ENCODE measurements around the gene ARMC7. TPM values are rescaled to one million over a fixed set of nuclear protein-coding genes. Genes with fewer than 3 reads are reported as not detected.

Gene ARMC7
- polyA plus RNA-seq, 1 donor from 2014 or later = 3.7 TPM

DNA sequence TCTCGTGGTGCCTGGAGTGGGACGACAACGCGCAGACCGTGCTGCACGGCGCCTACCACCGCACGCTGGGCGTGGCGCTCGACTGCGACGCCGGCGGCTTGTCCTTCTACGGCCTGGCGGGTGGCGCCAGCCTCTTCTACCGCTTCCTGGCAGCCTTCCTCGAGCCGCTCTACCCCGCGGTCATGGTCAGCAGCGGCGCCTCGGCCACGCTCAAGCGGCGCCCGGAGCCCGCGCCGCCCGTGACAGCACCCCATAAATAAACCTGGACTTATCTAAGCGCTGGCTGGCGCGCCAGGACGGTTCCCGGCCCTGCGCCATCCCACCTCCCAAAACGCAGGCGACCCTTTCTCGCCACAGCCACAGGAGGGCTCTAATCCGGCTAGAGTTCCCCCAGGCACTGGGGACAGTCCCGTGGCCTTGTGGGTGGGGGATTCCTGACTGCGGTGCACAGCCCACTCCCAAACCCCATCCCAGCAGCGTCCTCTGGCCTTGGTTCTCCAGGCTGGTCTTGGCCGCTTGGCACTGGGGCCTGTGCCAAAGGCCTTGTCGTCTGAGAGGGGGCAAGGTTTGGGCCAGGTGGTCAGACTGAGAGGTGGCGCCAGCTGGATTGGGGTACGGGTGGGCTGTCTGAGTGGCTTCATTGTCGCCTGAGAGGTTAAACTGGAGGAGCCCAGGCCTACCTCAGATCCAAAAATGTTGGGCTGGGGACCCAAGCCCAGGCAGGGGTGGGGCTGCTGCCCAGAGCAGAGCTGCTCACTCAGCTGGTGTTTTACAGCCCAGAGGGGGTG is 32.1 kb upstream of the ARMC7 start:
- Histone ChIP-seq H3K27me3 (ENCODE audit: insufficient read depth, low read depth, low read length) (no peaks in the 10 kb centered on the region), H3K9ac (ENCODE audit: low read length) (no peak overlapping the region), H3K79me2 (replicated peaks; ENCODE audit: insufficient read depth, low read length) (no peaks in the 10 kb centered on the region), H3K36me3 (ENCODE audit: insufficient read depth, low read length) (no peaks in the 10 kb centered on the region), H3K4me3 (ENCODE audit: low read length) (no peak overlapping the region), H3F3A (ENCODE audit: insufficient read depth, low read length, poor library complexity, severe bottlenecking) (no peaks in the 10 kb centered on the region), H3K9me3 (ENCODE audit: low read length) (no peaks in the 10 kb centered on the region), H2AFZ (ENCODE audit: low read depth, low read length) (no peak overlapping the region), H3K27ac (ENCODE audit: low read length) (no peak overlapping the region), H4K20me1 (ENCODE audit: insufficient read depth) (no peaks in the 10 kb centered on the region), H3K4me2 (ENCODE audit: low read length) (no peak overlapping the region), H3K9me2 (ENCODE audit: insufficient read depth, low read length) (no peaks in the 10 kb centered on the region)
- TF ChIP-seq TAF1 (IDR thresholded peaks at IDR 0.05; ENCODE audit: low read depth) = no peak
- no peak for TF ChIP-seq RAD21 (conservative IDR thresholded peaks at IDR 0.05)
- no peak for TF ChIP-seq EP300 (conservative IDR thresholded peaks at IDR 0.05; ENCODE audit: poor library complexity, severe bottlenecking)
- TF ChIP-seq SMC3 (conservative IDR thresholded peaks at IDR 0.05; ENCODE audit: poor library complexity) = no peak

DNA sequence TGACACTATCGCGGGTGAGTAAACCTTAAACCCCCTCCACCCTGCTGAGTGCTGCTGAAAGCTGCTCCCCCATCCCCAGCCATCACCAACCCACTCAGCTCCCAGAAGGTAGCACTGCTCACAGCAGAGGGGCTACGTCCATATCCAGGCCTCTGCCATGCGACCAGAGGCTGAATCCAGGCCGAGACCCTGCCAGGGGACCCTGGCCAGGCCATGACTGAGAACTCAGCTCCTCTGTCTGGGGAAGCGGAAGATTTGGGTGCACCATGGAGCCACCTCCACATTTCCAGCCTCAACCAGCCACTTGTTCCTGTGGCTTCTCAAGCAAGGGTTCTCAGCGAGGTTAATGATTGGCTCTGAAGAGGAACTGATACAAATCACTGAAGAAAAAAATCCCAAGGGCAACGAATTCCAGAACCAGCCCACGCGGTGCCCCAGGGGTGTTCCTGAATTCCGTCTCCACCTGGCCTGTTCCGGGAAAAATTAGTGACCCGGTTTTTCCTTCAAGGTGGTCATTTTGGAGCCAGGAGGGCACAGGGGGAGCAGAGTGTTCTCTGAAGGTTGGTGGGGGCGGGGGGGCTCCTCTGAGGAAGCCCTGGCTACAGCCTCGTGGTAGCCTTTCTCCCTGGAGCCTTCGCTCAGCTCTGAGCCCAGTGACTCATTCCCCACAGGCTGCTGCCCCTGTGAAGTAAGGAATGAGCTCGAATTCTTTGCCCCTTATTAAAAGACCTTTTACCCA is 31.3 kb upstream of the ARMC7 start:
- Histone ChIP-seq H3K27me3 (ENCODE audit: insufficient read depth, low read depth, low read length) (no peaks in the 10 kb centered on the region), H3K9me3 (ENCODE audit: low read length) (no peaks in the 10 kb centered on the region), H3K9ac (ENCODE audit: low read length) (no peak overlapping the region), H3K36me3 (ENCODE audit: insufficient read depth, low read length) (no peaks in the 10 kb centered on the region), H3F3A (ENCODE audit: insufficient read depth, low read length, poor library complexity, severe bottlenecking) (no peaks in the 10 kb centered on the region), H3K79me2 (replicated peaks; ENCODE audit: insufficient read depth, low read length) (no peaks in the 10 kb centered on the region), H3K4me2 (ENCODE audit: low read length) (no peak overlapping the region), H4K20me1 (ENCODE audit: insufficient read depth) (no peaks in the 10 kb centered on the region), H3K27ac (ENCODE audit: low read length) (no peak overlapping the region), H2AFZ (ENCODE audit: low read depth, low read length) (no peak overlapping the region), H3K4me3 (ENCODE audit: low read length) (no peak overlapping the region), H3K9me2 (ENCODE audit: insufficient read depth, low read length) (no peaks in the 10 kb centered on the region)
- TF ChIP-seq RAD21 (conservative IDR thresholded peaks at IDR 0.05) (no peak), EP300 (conservative IDR thresholded peaks at IDR 0.05; ENCODE audit: poor library complexity, severe bottlenecking) (no peak), TAF1 (IDR thresholded peaks at IDR 0.05; ENCODE audit: low read depth) (no peak), EZH2 (IDR thresholded peaks at IDR 0.05; ENCODE audit: borderline replicate concordance, insufficient read depth, low read length, poor library complexity, severe bottlenecking) (no peak), MXI1 (conservative IDR thresholded peaks at IDR 0.05; ENCODE audit: poor library complexity, severe bottlenecking) (no peak), SMC3 (conservative IDR thresholded peaks at IDR 0.05; ENCODE audit: poor library complexity) (no peak), POLR2AphosphoS5 (IDR thresholded peaks at IDR 0.05) (no peak)
- TF ChIP-seq, protein P1, sequence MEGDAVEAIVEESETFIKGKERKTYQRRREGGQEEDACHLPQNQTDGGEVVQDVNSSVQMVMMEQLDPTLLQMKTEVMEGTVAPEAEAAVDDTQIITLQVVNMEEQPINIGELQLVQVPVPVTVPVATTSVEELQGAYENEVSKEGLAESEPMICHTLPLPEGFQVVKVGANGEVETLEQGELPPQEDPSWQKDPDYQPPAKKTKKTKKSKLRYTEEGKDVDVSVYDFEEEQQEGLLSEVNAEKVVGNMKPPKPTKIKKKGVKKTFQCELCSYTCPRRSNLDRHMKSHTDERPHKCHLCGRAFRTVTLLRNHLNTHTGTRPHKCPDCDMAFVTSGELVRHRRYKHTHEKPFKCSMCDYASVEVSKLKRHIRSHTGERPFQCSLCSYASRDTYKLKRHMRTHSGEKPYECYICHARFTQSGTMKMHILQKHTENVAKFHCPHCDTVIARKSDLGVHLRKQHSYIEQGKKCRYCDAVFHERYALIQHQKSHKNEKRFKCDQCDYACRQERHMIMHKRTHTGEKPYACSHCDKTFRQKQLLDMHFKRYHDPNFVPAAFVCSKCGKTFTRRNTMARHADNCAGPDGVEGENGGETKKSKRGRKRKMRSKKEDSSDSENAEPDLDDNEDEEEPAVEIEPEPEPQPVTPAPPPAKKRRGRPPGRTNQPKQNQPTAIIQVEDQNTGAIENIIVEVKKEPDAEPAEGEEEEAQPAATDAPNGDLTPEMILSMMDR (IDR thresholded peaks at IDR 0.05; ENCODE audit: poor library complexity, severe bottlenecking) = no peak
- TF ChIP-seq, protein P2, sequence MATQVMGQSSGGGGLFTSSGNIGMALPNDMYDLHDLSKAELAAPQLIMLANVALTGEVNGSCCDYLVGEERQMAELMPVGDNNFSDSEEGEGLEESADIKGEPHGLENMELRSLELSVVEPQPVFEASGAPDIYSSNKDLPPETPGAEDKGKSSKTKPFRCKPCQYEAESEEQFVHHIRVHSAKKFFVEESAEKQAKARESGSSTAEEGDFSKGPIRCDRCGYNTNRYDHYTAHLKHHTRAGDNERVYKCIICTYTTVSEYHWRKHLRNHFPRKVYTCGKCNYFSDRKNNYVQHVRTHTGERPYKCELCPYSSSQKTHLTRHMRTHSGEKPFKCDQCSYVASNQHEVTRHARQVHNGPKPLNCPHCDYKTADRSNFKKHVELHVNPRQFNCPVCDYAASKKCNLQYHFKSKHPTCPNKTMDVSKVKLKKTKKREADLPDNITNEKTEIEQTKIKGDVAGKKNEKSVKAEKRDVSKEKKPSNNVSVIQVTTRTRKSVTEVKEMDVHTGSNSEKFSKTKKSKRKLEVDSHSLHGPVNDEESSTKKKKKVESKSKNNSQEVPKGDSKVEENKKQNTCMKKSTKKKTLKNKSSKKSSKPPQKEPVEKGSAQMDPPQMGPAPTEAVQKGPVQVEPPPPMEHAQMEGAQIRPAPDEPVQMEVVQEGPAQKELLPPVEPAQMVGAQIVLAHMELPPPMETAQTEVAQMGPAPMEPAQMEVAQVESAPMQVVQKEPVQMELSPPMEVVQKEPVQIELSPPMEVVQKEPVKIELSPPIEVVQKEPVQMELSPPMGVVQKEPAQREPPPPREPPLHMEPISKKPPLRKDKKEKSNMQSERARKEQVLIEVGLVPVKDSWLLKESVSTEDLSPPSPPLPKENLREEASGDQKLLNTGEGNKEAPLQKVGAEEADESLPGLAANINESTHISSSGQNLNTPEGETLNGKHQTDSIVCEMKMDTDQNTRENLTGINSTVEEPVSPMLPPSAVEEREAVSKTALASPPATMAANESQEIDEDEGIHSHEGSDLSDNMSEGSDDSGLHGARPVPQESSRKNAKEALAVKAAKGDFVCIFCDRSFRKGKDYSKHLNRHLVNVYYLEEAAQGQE (IDR thresholded peaks at IDR 0.05; ENCODE audit: borderline replicate concordance) = no peak

All from neural cell (in vitro differentiated cells).